ENCODE measurements around the gene PDGFD. TPM values are rescaled to one million over a fixed set of nuclear protein-coding genes. Genes with fewer than 3 reads are reported as not detected.

The PDGFD gene
- total and polyA plus RNA-seq, 2 experiments from 2014 or later: 1.9 to 4.5 TPM

DNA sequence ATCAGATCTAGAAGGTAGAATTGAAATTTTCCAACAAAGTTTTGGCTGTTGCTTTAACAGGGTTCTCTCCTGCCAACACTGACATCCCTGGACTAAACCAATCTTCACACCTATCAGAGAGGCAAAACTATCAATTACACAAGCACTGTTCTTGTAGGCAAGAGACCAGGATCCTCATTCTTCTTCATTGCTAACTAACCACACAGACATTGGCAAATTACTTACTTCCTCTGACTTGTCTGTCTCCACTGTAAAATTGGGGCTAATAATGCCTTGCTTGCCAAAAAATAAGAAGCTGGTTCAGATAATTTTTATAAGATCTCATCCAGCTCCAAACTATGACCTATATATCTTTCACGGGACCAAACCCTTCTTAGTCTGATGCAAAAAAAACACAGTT lies 221.3 kb downstream of the PDGFD start:
- H3F3A ChIP-seq (replicated peaks; ENCODE audit: low read depth): no peaks in the 10 kb centered on the region
- Mint-ChIP-seq H3K36me3 (ENCODE audit: low read depth) (no peaks in the 10 kb centered on the region), H3K9me3 (peaks cover 2% of the 10 kb centered on the region; the same call in 1 of the 3 replicates), H3K27ac (no peak overlapping the region), H3K27me3 (ENCODE audit: insufficient read depth, low read depth, poor library complexity) (no peaks in the 10 kb centered on the region), H3K4me3 (no peak overlapping the region), H3K4me1 (0 out of 3 replicates have a peak, but pooled peaks cover 2% of the 10 kb centered on the region)
- no peaks in the 10 kb centered on the region for H3K27me3 ChIP-seq (ENCODE audit: insufficient read depth)
- no peak overlapping the region for H3K4me3 ChIP-seq
- peaks cover 6% of the 10 kb centered on the region; the same call in 1 of the 2 replicates for H3K4me1 ChIP-seq (ENCODE audit: insufficient read depth)
- H3K36me3 ChIP-seq (ENCODE audit: insufficient read depth): no peaks in the 10 kb centered on the region
- no peaks in the 10 kb centered on the region for H4K20me1 ChIP-seq (replicated peaks; ENCODE audit: insufficient read depth)
- H3K79me2 ChIP-seq (replicated peaks; ENCODE audit: insufficient read depth): no peaks in the 10 kb centered on the region
- no peak overlapping the region for H3K27ac ChIP-seq (ENCODE audit: low read depth)
- H2AFZ ChIP-seq: no peak overlapping the region
- DNase-seq (ENCODE audit: low spot score): no peak
- TF ChIP-seq ZNF114 (CRISPR knock-in tag; IDR thresholded peaks at IDR 0.05) (no peak), EZH2phosphoT487 (IDR thresholded peaks at IDR 0.05; ENCODE audit: unreplicated experiment) (no peak), POLR2AphosphoS5 (IDR thresholded peaks at IDR 0.05; ENCODE audit: low read depth) (no peak), ZNF331 (CRISPR knock-in tag; IDR thresholded peaks at IDR 0.05; ENCODE audit: low read depth) (no peak), NANOG (IDR thresholded peaks at IDR 0.05; ENCODE audit: borderline replicate concordance) (no peak), REST (IDR thresholded peaks at IDR 0.05; ENCODE audit: unreplicated experiment) (no peak), STAT1 (IDR thresholded peaks at IDR 0.05; ENCODE audit: unreplicated experiment) (no peak), EZH2 (IDR thresholded peaks at IDR 0.05; ENCODE audit: low read depth, unreplicated experiment) (no peak), ZNF462 (CRISPR knock-in tag; IDR thresholded peaks at IDR 0.05) (no peak), JUNB (IDR thresholded peaks at IDR 0.05; ENCODE audit: unreplicated experiment) (no peak), CREB1 (CRISPR knock-in tag; IDR thresholded peaks at IDR 0.05; ENCODE audit: low read depth) (no peak)
- TF ChIP-seq, protein P1, sequence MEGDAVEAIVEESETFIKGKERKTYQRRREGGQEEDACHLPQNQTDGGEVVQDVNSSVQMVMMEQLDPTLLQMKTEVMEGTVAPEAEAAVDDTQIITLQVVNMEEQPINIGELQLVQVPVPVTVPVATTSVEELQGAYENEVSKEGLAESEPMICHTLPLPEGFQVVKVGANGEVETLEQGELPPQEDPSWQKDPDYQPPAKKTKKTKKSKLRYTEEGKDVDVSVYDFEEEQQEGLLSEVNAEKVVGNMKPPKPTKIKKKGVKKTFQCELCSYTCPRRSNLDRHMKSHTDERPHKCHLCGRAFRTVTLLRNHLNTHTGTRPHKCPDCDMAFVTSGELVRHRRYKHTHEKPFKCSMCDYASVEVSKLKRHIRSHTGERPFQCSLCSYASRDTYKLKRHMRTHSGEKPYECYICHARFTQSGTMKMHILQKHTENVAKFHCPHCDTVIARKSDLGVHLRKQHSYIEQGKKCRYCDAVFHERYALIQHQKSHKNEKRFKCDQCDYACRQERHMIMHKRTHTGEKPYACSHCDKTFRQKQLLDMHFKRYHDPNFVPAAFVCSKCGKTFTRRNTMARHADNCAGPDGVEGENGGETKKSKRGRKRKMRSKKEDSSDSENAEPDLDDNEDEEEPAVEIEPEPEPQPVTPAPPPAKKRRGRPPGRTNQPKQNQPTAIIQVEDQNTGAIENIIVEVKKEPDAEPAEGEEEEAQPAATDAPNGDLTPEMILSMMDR (conservative IDR thresholded peaks at IDR 0.05; ENCODE audit: low read depth in 2 of 2): no peak
- TF ChIP-seq, protein P2, sequence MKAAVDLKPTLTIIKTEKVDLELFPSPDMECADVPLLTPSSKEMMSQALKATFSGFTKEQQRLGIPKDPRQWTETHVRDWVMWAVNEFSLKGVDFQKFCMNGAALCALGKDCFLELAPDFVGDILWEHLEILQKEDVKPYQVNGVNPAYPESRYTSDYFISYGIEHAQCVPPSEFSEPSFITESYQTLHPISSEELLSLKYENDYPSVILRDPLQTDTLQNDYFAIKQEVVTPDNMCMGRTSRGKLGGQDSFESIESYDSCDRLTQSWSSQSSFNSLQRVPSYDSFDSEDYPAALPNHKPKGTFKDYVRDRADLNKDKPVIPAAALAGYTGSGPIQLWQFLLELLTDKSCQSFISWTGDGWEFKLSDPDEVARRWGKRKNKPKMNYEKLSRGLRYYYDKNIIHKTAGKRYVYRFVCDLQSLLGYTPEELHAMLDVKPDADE (IDR thresholded peaks at IDR 0.05): no peak
- no peak for ATAC-seq
- H3K9me2 ChIP-seq (ENCODE audit: insufficient read depth): no peaks in the 10 kb centered on the region
- no peak overlapping the region for H3K4me2 ChIP-seq
